ENCODE results near the gene PURB. TPM values are rescaled to one million over a fixed set of nuclear protein-coding genes. Genes with fewer than 3 reads are reported as not detected.

PURB gene
- total and polyA plus RNA-seq, 7 donors: 4.2 to 40.3 (median 31.4) TPM

DNA sequence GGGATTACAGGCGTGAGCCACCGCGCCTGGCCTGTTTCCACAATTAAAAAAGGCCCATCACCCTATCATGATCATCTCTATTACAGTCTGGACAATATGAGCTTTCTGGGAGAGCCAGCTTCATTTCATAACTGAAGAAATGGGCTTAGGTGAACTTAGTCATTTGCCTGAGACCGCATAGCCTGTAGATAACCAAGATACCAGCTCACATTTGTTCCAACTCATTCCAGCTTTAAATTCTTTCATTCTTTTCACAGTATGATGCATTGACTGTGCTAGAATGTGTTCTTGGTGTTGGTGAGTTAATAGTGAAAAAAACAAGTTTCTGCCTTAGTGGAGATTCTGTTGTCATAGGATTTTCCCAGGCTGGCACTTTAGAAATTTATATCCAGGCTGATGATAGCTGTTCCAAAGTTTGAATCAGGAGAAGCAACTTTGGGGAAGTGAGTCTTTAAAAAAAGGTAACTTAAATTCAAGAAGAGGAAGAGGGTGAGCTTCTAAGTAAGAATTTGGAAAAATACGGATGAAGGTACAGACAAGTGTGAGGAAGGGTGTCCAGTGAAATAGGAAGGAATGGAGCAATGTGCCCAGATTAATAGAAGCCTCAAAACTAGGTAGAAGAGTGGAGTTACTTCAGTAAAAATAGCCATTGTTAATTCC lies 35.3 kb downstream of the PURB start:
- Histone ChIP-seq H3K9me3 (no peaks in the 10 kb centered on the region), H3K27me3 (no peaks in the 10 kb centered on the region), H3K4me1 (peaks cover 0 to 31% (median 26%) of the 10 kb centered on the region in 4 donors), H3K27ac (no peak overlapping the region), H3K36me3 (no peaks in the 10 kb centered on the region), H3K4me3 (no peak overlapping the region)
- intact Hi-C loops (cut with DNase I): loop anchor here (2.0 to 5.0 kb wide), 2 partner anchors 262 to 267 kb away; partner anchors contain the start of genes TBRG4 and TMED4
- no peak for DNase-seq
- TF ChIP-seq, protein P1, sequence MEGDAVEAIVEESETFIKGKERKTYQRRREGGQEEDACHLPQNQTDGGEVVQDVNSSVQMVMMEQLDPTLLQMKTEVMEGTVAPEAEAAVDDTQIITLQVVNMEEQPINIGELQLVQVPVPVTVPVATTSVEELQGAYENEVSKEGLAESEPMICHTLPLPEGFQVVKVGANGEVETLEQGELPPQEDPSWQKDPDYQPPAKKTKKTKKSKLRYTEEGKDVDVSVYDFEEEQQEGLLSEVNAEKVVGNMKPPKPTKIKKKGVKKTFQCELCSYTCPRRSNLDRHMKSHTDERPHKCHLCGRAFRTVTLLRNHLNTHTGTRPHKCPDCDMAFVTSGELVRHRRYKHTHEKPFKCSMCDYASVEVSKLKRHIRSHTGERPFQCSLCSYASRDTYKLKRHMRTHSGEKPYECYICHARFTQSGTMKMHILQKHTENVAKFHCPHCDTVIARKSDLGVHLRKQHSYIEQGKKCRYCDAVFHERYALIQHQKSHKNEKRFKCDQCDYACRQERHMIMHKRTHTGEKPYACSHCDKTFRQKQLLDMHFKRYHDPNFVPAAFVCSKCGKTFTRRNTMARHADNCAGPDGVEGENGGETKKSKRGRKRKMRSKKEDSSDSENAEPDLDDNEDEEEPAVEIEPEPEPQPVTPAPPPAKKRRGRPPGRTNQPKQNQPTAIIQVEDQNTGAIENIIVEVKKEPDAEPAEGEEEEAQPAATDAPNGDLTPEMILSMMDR (IDR thresholded peaks at IDR 0.05): no peak
- TF ChIP-seq POLR2AphosphoS5 (IDR thresholded peaks at IDR 0.05): no peak
- WGBS, 2 donors: 81 to 84% methylated on average over 5 of the region's 5 CpGs

DNA sequence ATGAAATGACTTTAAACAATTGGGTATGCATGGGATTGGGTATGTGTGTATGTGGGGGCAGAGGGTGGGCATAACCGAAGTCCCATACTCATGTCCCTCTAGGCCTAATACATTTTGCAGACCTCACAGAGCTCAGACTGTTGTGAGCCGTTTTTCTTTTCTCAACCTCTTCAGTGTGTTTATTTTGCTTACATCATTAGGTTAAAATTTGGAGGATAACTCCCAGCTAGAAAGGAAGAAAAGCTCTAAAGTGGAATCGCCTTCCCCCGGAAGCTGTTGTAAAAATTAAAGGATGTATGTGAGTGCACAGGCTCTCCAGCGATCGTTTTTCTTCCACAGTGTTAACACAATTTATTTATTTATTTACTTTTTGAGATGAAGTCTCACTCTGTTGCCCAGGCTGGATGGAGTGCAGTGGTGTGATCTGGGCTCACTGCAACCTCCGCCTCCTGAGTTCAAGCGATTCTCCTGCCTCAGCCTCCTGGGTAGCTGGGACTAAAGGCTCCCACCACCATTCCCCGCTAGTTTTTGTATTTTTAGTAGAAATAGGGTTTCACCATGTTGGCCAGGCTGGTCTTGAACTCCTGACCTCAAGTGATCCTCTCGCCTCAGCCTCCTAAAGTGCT lies 36.0 kb downstream of the PURB start:
- H3K27ac ChIP-seq: peak overlapping the region in 3 of 4 donors; percentile 92 to 99 (median 95)
- no peaks in the 10 kb centered on the region for H3K27me3 ChIP-seq
- no peak for DNase-seq
- intact Hi-C loops (cut with DNase I): loop anchor here (2.0 to 5.0 kb wide), 2 partner anchors 263 to 267 kb away; partner anchors contain the start of genes TBRG4 and TMED4
- H3K4me3 ChIP-seq: peak overlapping the region in 1 of 4 donors; percentile 83
- 66 to 75% methylated on average over 10 of the region's 10 CpGs for WGBS, 2 donors
- H3K4me1 ChIP-seq: peaks cover 0 to 37% (median 31%) of the 10 kb centered on the region in 4 donors
- TF ChIP-seq POLR2AphosphoS5 (IDR thresholded peaks at IDR 0.05): no peak
- TF ChIP-seq, protein P1 (IDR thresholded peaks at IDR 0.05): no peak
- TF ChIP-seq EP300 (IDR thresholded peaks at IDR 0.05): no peak
- TF ChIP-seq POLR2A (IDR thresholded peaks at IDR 0.05): no peak
- no peaks in the 10 kb centered on the region for H3K36me3 ChIP-seq
- H3K9me3 ChIP-seq: no peaks in the 10 kb centered on the region

DNA sequence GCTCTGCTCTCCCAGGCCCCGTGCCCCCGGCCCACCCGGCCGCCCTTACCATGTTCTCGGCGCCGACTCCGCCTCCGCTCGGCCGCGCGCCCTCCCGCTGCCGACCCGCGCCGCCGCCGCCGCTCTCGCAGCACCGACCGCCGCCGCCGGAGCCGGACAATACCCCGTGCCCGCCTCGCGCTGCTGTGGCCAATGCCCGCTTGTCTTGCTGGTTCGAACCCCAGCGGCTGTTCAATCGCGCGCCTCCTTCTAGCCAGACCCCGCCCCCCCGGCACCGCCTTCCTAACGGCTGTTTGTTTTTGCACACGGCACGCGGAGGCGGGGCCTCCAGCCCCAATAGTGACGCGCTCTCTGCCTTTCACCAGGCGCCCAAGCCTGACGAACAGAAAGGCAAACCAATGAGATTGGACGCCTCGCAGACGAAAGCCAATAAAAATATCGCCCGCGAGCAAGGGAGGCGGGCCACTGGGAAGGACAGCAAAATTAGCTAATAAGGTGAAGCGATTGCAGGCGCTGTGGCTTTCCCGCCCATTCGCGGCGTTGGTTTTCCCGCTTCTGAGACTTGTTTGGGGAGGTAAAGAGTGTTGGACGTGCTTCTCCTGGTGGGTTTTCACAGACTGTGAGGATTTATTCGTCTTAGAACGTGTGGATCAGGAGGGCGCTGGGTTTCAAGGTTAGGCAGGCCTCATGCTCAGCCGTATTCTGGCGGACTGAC lies 37.3 kb downstream of the PURB start, which contains the start of gene H2AZ2:
Gene H2AZ2 (minus strand): TSS at position 168 of the 715 bp plus-strand sequence. CDS start 116 bp downstream, at position 52.
- intact Hi-C loops (cut with DNase I): loop anchor here (1.0 to 5.0 kb wide), 7 partner anchors 37 to 265 kb away; partner anchors contain the start of genes OGDH, PPIA, PURB and TBRG4
- WGBS, 2 donors: 1% methylated on average over 70 of the region's 70 CpGs
- Histone ChIP-seq H3K27ac (peak within 1 kb of the TSS; percentile 95 to 99 (median 98)), H3K27me3 (no peaks in the 10 kb centered on the region), H3K36me3 (no peaks in the 10 kb centered on the region), H3K4me3 (peak within 1 kb of the TSS; percentile 64 to 83 (median 74)), H3K4me1 (peaks cover 0 to 48% (median 40%) of the 10 kb centered on the region in 4 donors), H3K9me3 (no peaks in the 10 kb centered on the region)
- TF ChIP-seq, protein P1 (IDR thresholded peaks at IDR 0.05): no peak
- peak; percentile 78 to 88 (median 84) for TF ChIP-seq POLR2AphosphoS5 (IDR thresholded peaks at IDR 0.05)
- peak; percentile 44 to 55 for TF ChIP-seq POLR2A (IDR thresholded peaks at IDR 0.05)
- no peak for TF ChIP-seq EP300 (IDR thresholded peaks at IDR 0.05)
- DNase-seq: peak; percentile 100

DNA sequence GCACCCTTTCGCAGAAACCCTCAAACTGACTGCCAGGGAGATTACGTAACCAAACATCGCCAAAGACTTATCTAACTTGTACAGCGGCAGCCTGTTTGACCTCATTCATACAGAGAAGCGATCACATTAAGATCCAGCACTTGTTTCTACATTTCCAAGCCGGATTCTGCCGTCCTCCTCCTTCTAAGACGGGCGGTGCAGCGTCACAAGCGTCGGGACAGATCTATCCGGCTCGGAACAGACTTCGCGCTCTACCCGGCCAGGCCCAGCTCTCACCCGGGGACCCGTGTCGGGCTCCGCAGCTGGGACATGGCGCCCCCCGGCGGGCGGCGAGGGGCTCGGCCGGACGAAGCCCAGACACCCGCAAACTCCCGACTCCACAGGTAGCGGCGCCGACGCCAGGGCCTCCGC lies 37.8 kb downstream of the PURB start:
- no peaks in the 10 kb centered on the region for H3K36me3 ChIP-seq
- DNase-seq: peak; percentile 94
- TF ChIP-seq POLR2AphosphoS5 (IDR thresholded peaks at IDR 0.05): peak in 2 of 4 donors; percentile 3 to 9
- TF ChIP-seq EP300 (IDR thresholded peaks at IDR 0.05): no peak
- TF ChIP-seq, protein P1 (IDR thresholded peaks at IDR 0.05): peak; percentile 46 to 91 (median 64)
- TF ChIP-seq POLR2A (IDR thresholded peaks at IDR 0.05): peak; percentile 7 to 23
- peak overlapping the region; percentile 92 to 99 (median 97) for H3K27ac ChIP-seq
- no peaks in the 10 kb centered on the region for H3K27me3 ChIP-seq
- intact Hi-C loops (cut with DNase I): loop anchor here (1.0 to 5.0 kb wide), 4 partner anchors 51 to 265 kb away; partner anchors contain the start of genes PPIA, TBRG4 and ZMIZ2
- peaks cover 0 to 54% (median 44%) of the 10 kb centered on the region in 4 donors for H3K4me1 ChIP-seq
- WGBS, 2 donors: 0% methylated on average over 36 of the region's 36 CpGs
- peak overlapping the region; percentile 64 to 83 (median 74) for H3K4me3 ChIP-seq
- H3K9me3 ChIP-seq: no peaks in the 10 kb centered on the region

All from sigmoid colon (tissue), 7 donors.